Adrenal gland (tissue), 5 donors: ENCODE data around the gene LSM2.

Experiments used
- POLR2A ChIP-seq, 2 donors: fragments of 450-650 bp; IDR thresholded peaks; one replicate each; pipeline ENCODE4 v1.6.1; 2017; ENCODE audit warnings: antibody characterized with exemption in 2 of 2, mild to moderate bottlenecking in 2 of 2, moderate library complexity in 1 of 2
- TF ChIP-seq, protein P1 (sequence below), 6 experiments: fragments of 450-650 bp in 4 of 6; fragments of 200-600 bp in 2 of 6; sonication (generic) in 1 of 6; IDR thresholded peaks; 1 replicate in 5 of 6; 2 replicates in 1 of 6; pipeline versions ENCODE4 v1.5.1 to v1.8.0; 2016 to 2021; ENCODE audit warnings: antibody characterized with exemption in 6 of 6, mild to moderate bottlenecking in 2 of 6, moderate library complexity in 1 of 6
- donor health status: DM: no; HTN: no; CAD: no.

DNA sequence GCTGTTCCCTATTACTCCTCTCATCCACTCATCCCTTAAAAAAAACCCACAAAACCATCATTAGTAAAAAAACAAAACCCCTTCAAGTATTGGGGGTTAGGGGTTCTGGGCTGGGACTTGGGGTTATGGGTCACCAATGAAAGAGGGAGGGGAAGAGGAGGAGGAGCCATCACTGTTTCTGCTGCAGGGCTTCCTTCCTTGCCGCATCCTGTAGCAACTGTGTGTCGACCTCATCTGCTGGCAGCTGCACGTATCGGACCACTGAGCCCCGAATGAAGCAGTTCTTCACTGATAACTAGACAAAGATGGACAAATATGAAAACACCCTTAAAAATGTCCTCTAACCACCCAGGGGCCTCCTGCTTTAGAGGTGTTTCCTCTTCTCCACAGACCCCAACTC lies 9.2 kb downstream of the LSM2 start:
- TF ChIP-seq, protein P1, sequence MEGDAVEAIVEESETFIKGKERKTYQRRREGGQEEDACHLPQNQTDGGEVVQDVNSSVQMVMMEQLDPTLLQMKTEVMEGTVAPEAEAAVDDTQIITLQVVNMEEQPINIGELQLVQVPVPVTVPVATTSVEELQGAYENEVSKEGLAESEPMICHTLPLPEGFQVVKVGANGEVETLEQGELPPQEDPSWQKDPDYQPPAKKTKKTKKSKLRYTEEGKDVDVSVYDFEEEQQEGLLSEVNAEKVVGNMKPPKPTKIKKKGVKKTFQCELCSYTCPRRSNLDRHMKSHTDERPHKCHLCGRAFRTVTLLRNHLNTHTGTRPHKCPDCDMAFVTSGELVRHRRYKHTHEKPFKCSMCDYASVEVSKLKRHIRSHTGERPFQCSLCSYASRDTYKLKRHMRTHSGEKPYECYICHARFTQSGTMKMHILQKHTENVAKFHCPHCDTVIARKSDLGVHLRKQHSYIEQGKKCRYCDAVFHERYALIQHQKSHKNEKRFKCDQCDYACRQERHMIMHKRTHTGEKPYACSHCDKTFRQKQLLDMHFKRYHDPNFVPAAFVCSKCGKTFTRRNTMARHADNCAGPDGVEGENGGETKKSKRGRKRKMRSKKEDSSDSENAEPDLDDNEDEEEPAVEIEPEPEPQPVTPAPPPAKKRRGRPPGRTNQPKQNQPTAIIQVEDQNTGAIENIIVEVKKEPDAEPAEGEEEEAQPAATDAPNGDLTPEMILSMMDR (IDR thresholded peaks at IDR 0.05): no peak
- no peak for TF ChIP-seq POLR2A (IDR thresholded peaks at IDR 0.05)
